ENCODE results near the gene HSPH1.

The HSPH1 gene

DNA sequence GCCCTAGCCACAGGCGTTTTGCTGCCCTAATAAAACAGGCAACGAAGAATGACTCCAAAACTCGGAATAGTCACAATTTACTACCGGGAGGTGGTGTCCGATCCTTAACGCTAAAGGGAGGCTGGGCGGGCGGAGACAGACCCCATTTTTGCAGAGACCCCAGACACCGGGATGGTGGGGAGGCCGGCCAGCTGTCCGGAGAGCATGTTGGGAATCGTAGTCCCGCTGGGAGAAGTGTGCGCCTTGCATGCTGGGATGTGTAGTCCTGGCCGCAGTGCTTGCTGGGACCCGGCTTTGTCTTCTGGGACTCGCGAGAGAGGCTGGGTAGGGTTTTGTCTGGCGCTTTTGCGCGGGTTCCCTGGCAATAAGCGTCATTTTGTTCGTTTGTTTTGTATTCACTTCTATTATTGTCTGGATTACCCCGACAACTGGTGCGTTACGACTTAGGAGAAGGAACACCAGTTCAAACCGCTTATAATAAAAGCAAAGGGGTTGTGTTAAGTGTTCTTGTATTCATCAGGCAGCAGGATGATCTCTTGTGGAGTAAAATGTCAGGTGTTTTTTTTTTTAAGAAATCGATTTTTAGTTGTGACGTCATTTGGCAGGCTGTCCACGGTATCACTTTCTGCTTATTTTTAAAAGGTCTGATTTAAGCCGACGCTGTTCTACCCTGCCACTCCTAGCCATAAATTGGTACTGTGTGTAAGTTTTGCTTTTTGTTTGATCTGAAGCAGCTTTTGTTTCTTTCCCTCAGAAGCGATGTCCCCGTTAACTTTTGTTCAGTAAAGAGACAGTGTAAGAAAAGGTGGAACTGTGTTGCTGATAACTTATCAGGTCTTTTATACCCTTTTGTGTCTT, 676 bp upstream of the HSPH1 start:
- peaks cover 54% of the 10 kb centered on the region for H3K36me3 Mint-ChIP-seq
- H3K4me3 Mint-ChIP-seq: peak overlapping the region; percentile 97
- peak overlapping the region; percentile 99 for H3K27ac Mint-ChIP-seq
- no peaks in the 10 kb centered on the region for H3K9me3 Mint-ChIP-seq
- DNase-seq (ENCODE audit: low spot score in 2 of 2) (peak in 1 of 2 donors; percentile 99), ATAC-seq (peak; percentile 93)
- H3K4me1 Mint-ChIP-seq: peaks cover 37% of the 10 kb centered on the region

DNA sequence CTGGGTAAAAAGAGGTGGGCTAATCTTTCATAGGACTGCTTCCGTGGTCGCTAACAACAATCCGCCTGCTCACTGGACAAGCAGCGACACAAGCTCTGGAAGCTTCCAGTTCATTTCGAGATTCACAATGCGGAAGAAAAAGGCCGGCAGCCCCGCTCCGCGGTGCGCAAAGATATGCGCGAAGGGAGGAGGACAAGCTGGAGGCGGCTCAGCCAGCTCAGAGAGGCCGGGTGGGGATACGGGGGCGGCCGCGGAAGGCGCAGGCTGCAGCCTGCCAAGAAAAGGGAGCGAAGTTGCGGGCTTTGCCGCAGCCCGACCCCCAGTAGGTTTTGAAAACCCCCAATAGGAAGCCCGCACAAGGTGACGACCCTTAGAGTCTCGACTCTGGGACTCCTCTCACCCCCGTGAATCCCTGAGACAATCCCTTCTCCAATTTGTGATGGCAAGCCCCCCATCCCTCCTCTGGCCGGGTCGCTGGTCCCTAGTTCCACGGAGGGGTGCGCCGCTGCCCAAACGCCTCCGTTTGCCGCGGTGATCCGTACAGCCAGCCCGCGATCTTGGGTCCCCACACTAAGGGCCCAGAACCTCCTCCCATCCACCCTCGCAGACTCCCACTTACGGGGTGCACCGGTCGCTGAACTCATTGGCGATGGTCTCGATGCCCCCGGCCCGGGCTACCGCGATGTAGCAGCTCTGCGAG, 697 bp downstream of the HSPH1 start:
- H3K4me3 Mint-ChIP-seq: peak overlapping the region; percentile 97
- no peaks in the 10 kb centered on the region for H3K9me3 Mint-ChIP-seq
- DNase-seq (ENCODE audit: low spot score in 2 of 2) (peak; percentile 51 to 84), ATAC-seq (peak; percentile 47)
- peaks cover 37% of the 10 kb centered on the region for H3K4me1 Mint-ChIP-seq
- H3K36me3 Mint-ChIP-seq: peaks cover 67% of the 10 kb centered on the region
- H3K27ac Mint-ChIP-seq: peak overlapping the region; percentile 99

DNA sequence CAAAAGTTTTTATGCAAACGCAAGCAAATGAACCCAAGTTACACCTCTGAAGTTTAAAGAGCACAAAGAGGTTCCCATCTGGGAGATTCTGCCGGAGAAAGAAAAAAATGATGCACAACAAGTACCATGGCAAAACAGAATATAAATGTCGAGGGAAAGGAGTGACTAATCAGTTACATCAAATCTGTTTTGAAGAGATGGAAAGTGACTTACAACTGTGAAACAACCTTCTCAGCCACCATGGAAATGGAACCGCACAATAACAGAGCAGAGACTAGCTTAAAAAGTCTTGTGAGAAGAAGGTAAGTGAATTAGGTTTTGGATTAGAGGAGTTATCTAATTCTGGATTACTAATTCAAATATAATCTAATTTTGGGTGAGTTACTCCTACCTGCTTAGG, 2.4 kb downstream of the HSPH1 start:
- Mint-ChIP-seq H3K4me3 (peak overlapping the region; percentile 97), H3K36me3 (peaks cover 84% of the 10 kb centered on the region), H3K27ac (peak overlapping the region; percentile 99), H3K4me1 (peaks cover 43% of the 10 kb centered on the region), H3K9me3 (no peaks in the 10 kb centered on the region)
- ATAC-seq: no peak
- no peak for DNase-seq (ENCODE audit: low spot score in 2 of 2)

DNA sequence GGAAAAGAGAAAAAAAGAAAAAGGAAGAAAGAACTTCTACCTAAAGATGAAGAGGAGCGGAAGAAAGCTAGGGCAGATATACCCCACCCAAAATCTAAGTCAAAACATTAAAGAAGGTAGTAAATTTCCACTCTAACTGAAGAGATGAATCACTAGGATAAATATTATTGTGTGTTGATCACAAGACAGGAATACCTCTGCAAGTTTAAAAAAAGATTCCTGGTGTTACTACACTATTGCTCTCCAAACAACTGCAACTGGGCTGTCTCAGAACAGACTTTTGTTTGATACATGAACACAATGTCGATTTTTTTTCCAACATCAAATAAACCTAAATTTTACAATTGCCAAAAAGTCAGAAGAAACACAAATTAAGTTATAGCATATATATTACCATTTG, 6.8 kb downstream of the HSPH1 start:
- H3K36me3 Mint-ChIP-seq: peaks cover 100% of the 10 kb centered on the region
- ATAC-seq (no peak), DNase-seq (ENCODE audit: low spot score in 2 of 2) (no peak)
- H3K9me3 Mint-ChIP-seq: no peaks in the 10 kb centered on the region
- H3K4me1 Mint-ChIP-seq: peaks cover 22% of the 10 kb centered on the region
- no peak overlapping the region for H3K27ac Mint-ChIP-seq
- H3K4me3 Mint-ChIP-seq: no peak overlapping the region

DNA sequence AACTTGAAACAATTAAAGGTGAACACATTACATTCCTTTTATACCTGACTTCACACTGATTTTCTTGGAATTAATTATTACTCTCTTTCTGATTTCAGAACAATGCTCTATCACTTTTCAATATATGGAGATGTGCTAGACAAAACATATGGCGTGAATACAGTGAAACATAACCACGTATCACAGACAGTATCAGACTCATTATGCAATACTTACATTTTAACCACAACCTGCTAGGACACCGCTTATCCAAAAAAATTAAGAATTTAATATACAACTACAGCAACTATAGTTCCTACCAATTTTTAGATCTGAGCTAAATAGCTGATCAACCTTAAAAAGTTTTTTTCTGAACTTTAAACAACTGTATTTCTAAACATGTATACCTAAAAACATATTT, 9.9 kb downstream of the HSPH1 start:
- H3K9me3 Mint-ChIP-seq: no peaks in the 10 kb centered on the region
- H3K36me3 Mint-ChIP-seq: peaks cover 100% of the 10 kb centered on the region
- DNase-seq (ENCODE audit: low spot score in 2 of 2) (no peak), ATAC-seq (no peak)
- H3K27ac Mint-ChIP-seq: no peak overlapping the region
- H3K4me3 Mint-ChIP-seq: no peak overlapping the region
- peaks cover 5% of the 10 kb centered on the region for H3K4me1 Mint-ChIP-seq

DNA sequence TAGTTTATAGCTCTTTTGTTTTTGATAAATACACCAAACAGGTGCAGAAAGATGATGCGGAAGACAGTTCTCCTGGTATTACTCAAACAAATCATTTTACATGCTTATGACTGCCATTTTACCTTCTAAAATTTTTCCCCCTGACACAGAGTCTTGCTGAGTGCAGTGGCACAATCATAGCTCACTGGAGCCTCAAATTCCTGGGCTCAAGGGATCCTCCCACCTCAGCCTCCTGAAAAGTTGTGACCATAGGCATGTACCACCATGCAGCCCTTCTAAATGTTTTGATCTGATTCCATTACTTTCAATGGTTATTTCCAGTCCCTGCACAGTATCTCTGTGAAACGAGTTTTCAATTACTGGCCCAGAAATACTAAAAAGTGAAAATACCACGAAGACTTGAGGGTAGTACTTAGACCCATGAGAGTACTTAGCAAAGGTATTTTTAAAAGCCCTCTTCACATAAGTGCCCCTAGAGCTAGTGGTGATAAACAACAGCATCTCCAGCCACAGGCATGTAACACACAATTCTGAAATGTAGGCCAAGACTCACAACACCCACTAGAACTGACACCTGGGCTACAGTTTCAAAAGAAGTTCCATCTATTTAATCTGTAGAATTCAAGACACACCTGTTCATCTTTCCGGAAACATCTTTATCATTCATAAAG, 11.3 kb downstream of the HSPH1 start:
- DNase-seq (ENCODE audit: low spot score in 2 of 2): no peak
- no peak overlapping the region for H3K4me3 Mint-ChIP-seq
- no peaks in the 10 kb centered on the region for H3K9me3 Mint-ChIP-seq
- peaks cover 5% of the 10 kb centered on the region for H3K4me1 Mint-ChIP-seq
- no peak for ATAC-seq
- H3K36me3 Mint-ChIP-seq: peaks cover 100% of the 10 kb centered on the region
- H3K27ac Mint-ChIP-seq: peak overlapping the region; percentile 18

DNA sequence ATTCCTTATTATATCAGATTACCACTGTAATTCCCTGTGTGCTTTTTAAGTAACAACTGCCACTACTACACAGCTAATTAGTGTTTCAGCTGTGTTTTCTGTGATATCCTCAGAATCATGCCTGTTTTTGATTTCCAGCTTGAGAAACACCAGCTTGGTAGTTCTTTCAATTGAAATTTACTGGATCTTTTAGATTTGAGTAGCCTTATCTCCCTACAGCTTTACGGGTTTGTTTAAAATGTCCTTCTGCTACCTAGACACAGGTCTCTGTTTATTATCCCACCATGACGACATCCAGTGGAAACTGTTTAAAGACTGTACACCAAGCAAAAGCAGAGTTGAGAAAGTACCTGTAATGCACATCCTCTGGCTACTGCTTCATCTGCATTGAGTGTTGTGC, 12.1 kb downstream of the HSPH1 start:
- no peak for ATAC-seq
- Mint-ChIP-seq H3K4me3 (no peak overlapping the region), H3K36me3 (peaks cover 100% of the 10 kb centered on the region), H3K27ac (peak overlapping the region; percentile 18), H3K9me3 (no peaks in the 10 kb centered on the region), H3K4me1 (peaks cover 9% of the 10 kb centered on the region)
- DNase-seq (ENCODE audit: low spot score in 2 of 2): no peak

DNA sequence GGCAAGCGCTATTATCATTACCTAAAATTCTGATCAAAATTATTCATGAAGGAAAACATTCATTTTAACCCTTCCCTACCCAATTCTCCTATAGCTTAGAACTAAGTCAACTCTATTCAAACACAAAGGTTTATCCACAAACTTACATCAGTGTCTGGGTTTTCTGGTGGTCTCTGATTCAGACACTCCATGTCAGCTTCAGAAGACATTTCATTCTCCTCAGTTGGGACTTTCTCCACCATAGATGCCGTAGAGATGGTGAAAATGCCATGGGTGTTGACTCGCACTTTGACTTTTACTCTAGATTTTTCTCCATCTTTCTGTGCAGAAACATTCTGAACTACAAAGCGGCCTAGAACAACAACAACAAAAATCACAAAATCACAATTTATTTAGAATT, 16.3 kb downstream of the HSPH1 start:
- no peaks in the 10 kb centered on the region for H3K9me3 Mint-ChIP-seq
- DNase-seq (ENCODE audit: low spot score in 2 of 2) (no peak), ATAC-seq (peak; percentile 37)
- peak overlapping the region; percentile 48 for H3K27ac Mint-ChIP-seq
- no peak overlapping the region for H3K4me3 Mint-ChIP-seq
- peaks cover 11% of the 10 kb centered on the region for H3K4me1 Mint-ChIP-seq
- H3K36me3 Mint-ChIP-seq: peaks cover 100% of the 10 kb centered on the region

DNA sequence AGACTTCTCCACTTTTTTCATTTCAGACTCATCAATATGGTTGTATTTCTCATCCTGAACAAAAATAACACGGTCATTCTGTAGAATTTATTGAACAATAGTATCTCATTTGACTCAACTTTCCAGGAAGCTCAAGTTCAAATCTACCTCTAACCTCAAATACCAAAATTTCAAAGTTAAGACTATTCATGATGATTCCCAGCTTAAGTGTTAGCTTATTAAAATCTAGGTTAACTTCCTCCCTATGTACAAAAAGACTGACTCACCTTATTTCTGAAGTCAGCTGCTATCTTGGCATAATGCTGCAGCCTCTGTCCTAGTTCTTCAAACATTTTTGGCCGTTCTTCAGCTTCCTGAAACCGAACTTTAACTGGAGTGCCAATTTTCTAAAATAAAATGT, 23.2 kb downstream of the HSPH1 start:
- ATAC-seq: peak; percentile 63
- Mint-ChIP-seq H3K27ac (peak overlapping the region; percentile 87), H3K4me3 (no peak overlapping the region), H3K36me3 (peaks cover 92% of the 10 kb centered on the region), H3K9me3 (no peaks in the 10 kb centered on the region), H3K4me1 (peaks cover 29% of the 10 kb centered on the region)
- no peak for DNase-seq (ENCODE audit: low spot score in 2 of 2)

DNA sequence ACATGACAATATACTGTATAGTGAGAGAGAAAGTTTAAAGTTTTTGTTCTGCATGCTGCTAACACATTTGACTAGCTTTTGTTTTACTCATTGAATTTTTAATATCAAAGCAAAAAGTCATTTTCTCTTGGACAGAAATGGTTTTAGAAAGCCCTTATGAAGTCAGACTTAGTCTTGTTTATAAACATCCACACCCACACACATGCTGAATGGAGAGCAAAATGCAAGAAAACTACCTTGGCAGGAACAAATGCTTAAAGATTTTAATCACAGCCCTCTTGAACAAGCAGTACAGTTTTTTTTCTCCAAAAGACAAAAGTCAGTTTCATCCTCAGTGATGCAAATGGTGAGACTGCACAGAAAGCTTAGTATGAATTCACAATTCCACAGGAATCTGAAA, 25.0 kb downstream of the HSPH1 start:
- Mint-ChIP-seq H3K9me3 (no peaks in the 10 kb centered on the region), H3K27ac (peak overlapping the region; percentile 62), H3K4me3 (no peak overlapping the region), H3K36me3 (peaks cover 74% of the 10 kb centered on the region), H3K4me1 (peaks cover 32% of the 10 kb centered on the region)
- no peak for ATAC-seq
- no peak for DNase-seq (ENCODE audit: low spot score in 2 of 2)

DNA sequence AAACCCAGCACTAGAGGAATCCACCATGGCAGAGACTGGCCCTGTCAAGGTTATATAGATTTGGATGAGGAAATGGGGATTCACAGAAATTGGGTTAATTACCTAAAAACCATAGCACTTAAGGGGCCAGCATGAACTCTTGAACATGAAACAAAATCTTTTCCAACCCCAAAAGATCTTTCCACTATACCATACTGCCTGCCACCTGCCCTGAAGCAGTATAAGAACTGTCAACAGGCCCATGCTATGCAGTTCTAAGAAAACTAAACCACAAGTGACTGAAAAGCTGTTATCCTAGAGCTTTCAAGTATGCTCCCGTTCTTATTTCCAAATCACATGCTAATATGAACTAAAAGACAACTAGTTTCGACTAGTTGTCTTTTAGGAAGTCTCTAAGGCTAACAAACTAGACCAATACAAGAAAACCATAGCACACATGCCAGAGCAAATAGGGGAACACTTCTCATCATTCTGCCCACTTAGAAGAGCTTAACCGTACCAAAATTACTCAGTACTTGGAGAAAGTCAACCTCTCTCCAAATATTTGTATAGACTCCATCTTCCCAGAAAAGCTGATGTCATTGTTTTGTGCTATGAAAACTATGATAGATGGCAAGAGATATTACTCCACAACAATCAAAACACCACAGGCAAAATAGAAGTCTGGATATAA, 27.5 kb downstream of the HSPH1 start:
- DNase-seq (ENCODE audit: low spot score in 2 of 2) (no peak), ATAC-seq (peak; percentile 74)
- H3K36me3 Mint-ChIP-seq: peaks cover 49% of the 10 kb centered on the region
- H3K27ac Mint-ChIP-seq: peak overlapping the region; percentile 68
- peaks cover 36% of the 10 kb centered on the region for H3K4me1 Mint-ChIP-seq
- H3K4me3 Mint-ChIP-seq: no peak overlapping the region
- H3K9me3 Mint-ChIP-seq: no peaks in the 10 kb centered on the region

DNA sequence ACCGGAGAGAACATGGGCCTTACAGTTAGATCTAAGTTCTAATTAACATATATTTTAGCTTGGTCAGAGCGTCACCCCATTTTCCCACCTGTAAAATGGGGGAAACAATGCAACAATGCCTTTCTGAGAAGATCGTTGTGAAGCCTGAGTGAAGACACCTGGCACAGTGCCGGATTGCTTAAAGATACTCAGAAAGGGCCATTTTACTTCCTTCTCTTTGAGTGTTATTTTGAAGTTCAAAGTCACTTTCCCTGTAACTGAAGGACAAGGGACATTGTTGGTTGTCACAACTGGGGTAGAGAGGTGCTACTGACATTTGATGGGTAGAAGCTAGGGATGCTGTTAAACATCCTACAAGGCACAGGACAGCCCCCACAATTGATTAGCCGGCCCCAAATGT, 28.1 kb downstream of the HSPH1 start:
- DNase-seq (ENCODE audit: low spot score in 2 of 2) (no peak), ATAC-seq (no peak)
- no peaks in the 10 kb centered on the region for H3K9me3 Mint-ChIP-seq
- H3K27ac Mint-ChIP-seq: peak overlapping the region; percentile 68
- peaks cover 30% of the 10 kb centered on the region for H3K4me1 Mint-ChIP-seq
- H3K4me3 Mint-ChIP-seq: no peak overlapping the region
- H3K36me3 Mint-ChIP-seq: peaks cover 43% of the 10 kb centered on the region

DNA sequence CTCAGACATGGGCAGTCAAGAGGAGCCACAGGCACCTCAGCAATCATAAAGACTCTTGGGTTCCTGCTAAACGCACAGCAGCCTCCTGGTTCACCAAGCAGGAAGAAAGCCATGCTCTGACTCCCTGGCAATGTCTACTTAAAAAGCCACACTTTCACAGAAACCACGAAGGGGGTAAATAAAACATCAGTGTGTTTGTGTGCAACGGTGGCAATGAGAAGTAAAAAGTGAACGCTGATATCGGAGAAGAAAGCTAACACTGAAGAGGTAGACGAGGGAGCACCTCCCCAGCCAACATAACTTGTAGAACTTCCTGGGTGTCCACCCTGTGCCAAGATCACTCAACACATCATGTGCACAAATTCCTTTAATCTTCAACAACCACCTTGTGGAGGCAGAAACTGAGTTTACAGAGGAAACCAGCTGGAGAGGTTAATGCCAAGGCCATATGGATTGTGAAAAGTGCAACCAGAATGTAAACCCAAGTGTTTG, 30.2 kb downstream of the HSPH1 start:
- peak in 1 of 2 donors; percentile 32 for DNase-seq (ENCODE audit: low spot score in 2 of 2)

DNA sequence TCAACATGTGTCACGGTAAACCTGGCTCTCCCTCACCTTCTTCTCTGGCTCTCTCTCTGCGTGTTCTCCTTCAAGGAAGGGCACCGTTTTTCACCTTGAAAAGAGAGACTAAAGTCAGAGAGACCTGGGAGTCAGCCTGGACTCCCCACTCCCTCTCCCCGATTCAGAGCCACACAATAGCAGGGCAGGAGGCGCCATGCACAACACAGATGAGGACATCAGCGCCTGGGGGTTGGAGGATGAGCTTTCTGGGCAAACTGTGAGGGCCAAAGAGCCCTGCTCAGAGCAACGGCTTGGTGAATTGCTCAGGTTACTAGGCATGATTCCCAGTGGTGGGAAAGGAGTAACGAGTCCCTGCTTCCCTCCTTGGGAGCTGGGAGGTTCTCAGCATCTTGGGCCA, 32.3 kb downstream of the HSPH1 start:
- Mint-ChIP-seq H3K4me3 (no peak overlapping the region), H3K36me3 (peaks cover 1% of the 10 kb centered on the region), H3K9me3 (no peaks in the 10 kb centered on the region), H3K27ac (no peak overlapping the region), H3K4me1 (peaks cover 17% of the 10 kb centered on the region)
- ATAC-seq (no peak), DNase-seq (ENCODE audit: low spot score in 2 of 2) (peak in 1 of 2 donors; percentile 34)

More for the DNA sequence above, 30.2 kb downstream of the HSPH1 start:
- Mint-ChIP-seq H3K4me3 (no peak overlapping the region), H3K36me3 (peaks cover 22% of the 10 kb centered on the region), H3K27ac (no peak overlapping the region), H3K9me3 (no peaks in the 10 kb centered on the region), H3K4me1 (peaks cover 21% of the 10 kb centered on the region)
- no peak for ATAC-seq

DNA sequence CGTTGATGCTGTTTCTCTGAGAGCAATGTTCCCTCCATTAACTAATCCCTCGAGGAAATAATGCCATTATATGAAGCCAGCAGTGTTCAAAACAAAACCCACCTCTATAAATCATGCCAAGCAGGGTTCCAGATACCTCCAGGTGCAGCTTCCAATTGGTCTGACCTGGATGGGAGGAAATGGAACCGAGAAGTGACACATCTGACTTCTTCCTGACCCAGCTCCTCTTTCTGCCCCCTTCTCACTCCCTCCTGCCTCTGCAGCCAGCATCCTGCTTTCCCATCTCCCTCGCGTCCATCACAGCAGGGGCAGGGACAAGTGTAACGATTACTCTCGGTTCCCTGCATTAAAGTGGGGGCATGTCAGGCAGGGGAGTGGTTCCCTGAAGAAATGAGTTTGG, 37.5 kb downstream of the HSPH1 start:
- DNase-seq (ENCODE audit: low spot score in 2 of 2) (peak in 1 of 2 donors; percentile 38), ATAC-seq (no peak)
- Mint-ChIP-seq H3K36me3 (no peaks in the 10 kb centered on the region), H3K4me3 (no peak overlapping the region), H3K9me3 (no peaks in the 10 kb centered on the region), H3K27ac (no peak overlapping the region), H3K4me1 (peaks cover 4% of the 10 kb centered on the region)

Data from stimulated activated effector memory CD8-positive, alpha-beta T cell treated with anti-CD3 and anti-CD28 coated beads, Interleukin-12 subunit alpha, Interleukin-12 subunit beta, amount 100 ng/mL, for 72 hours (primary cell).